GM12801 (cell line): Measurements from ENCODE around the gene MAFF.

ENCODE experiments used
- TF ChIP-seq, protein P1 (sequence below): IDR thresholded peaks from one replicate; pipeline ENCODE4 v1.5.1; 2011; ENCODE audit warnings: control low read depth; ENCODE audit not compliant: insufficient read length; ENCODE audit errors: extremely low read depth

Gene MAFF

DNA sequence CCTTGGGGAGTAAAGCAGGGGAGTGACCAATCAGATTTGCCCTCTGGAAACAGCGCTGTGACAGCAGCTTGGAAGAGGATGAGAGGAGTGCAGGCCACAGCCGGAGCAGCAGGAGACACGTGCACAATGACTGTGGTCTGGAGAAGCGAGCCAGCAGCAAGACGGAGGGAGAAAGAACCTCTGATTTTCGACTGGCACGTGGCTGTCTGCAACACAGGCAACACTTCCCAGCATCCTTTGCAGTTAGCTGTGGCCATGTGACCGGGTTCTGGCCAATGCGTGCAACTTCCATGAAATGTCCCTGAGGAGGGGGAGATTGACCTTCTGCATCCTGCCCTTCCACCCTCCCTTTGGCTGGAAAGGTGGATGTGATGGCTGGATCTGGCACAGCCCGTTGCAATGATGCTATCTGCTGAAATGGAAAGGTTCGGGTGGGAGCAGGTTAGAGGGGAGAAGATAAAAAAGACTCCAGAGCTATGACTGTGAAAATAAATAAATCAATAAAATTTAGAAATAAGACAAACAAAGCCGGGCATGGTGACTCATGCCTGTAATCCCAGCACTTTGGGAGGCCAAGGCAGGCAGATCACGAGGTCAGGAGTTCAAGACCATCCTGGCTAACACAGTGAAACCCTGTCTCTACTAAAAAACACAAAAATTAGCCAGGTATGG is 35.7 kb upstream of the MAFF start:
- TF ChIP-seq, protein P1, sequence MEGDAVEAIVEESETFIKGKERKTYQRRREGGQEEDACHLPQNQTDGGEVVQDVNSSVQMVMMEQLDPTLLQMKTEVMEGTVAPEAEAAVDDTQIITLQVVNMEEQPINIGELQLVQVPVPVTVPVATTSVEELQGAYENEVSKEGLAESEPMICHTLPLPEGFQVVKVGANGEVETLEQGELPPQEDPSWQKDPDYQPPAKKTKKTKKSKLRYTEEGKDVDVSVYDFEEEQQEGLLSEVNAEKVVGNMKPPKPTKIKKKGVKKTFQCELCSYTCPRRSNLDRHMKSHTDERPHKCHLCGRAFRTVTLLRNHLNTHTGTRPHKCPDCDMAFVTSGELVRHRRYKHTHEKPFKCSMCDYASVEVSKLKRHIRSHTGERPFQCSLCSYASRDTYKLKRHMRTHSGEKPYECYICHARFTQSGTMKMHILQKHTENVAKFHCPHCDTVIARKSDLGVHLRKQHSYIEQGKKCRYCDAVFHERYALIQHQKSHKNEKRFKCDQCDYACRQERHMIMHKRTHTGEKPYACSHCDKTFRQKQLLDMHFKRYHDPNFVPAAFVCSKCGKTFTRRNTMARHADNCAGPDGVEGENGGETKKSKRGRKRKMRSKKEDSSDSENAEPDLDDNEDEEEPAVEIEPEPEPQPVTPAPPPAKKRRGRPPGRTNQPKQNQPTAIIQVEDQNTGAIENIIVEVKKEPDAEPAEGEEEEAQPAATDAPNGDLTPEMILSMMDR, result no peak

DNA sequence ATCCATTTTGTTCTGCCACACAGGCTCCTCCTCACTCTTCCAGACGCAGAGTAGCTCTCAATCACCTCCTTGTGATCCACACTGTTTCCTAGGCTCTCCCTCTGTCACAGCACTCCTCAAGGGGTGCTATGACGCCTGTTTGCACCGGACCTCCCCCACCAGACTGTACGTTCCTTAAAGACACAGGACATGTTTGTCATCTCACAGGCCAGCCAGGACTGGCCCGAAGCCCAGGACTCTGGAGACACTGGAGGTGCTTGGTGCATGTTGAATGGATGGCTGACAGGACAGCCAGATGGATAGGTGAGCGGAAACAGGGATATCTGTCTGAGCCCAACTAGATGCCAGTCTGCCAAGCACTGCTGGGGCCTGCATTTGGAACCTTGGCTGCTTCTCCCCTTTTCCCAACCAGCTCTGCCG is 33.8 kb upstream of the MAFF start:
- TF ChIP-seq, protein P1, result no peak

DNA sequence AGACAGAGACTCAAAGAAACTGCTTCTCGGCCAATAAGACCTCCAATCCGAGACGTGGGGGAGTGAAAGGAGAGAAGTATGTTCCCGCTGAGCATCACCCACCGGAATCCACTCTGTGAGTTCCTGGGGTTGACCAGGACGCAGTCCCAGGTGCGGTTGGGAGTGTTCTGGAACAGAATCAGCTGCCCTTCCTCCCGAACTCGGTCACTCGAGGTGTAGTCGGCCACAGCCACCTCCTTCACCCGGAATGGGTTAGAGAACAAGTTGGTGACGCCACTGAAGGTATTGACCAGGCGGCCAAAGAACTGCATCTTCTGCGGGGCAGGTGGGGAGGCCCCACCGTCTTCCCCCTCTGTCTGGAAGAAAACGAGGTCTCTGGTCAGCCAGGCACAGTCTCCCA is 32.7 kb upstream of the MAFF start:
- TF ChIP-seq, protein P1, result no peak

DNA sequence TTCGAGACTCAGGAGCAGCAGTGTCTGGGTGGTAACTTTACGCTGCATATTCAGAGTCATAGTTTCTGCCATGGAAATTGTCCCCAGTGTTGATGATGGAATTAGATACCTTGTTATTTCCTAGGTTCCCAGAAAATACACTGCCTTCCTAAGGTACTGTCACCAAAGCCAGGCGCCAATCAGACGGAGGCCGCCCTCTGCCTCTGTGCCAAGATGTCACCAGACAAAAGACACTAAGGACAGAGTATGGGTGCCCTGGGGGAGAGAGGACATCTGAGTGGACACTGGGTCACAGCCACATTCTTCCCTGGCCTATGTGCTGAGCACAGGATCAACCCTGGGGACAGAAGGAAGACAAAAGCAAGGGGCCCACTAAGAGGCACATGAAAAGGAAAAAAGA is 31.3 kb upstream of the MAFF start:
- TF ChIP-seq, protein P1, result no peak

DNA sequence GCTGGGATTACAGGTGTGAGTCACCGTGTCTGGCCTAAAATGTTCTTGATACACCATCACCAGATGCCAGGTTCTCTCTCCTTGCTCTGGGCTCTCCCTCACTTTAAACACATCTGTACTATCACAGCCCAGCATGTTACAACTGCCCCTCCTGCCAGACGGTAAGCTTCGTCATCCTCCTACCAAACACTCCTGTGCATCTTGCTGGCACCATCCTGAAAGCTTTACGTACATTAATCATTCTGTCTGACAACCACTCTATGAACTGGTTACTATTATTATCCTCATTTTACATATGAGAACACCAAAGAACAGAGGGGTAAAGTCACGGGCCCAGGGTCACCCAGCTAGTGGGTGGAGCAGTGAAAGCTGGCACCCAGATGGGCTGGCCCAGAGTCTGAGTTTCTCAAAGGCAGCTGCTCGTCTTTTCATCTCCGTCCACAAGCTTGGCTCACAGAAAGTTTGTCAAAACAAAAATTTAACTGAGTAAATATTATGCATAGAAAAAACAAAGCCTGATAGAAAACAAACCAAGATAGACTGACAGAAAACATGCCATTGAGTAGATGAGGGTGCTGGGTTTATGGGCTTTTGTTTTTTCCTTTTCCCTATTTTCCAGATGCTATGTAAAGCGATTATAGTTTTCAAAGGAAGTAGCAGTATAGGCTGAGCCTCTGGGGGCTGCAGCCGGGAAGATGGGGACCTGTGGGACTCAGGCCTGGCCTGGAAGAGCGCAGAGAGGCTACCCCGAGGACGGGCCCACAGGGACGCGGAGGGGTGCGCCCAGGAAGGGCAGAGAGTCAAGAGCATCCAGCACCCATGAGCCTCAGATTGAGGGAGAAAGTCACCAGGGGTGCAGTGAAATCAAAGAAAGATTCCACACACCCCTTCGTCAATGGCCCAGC is 29.6 kb upstream of the MAFF start:
- TF ChIP-seq, protein P1, result no peak

DNA sequence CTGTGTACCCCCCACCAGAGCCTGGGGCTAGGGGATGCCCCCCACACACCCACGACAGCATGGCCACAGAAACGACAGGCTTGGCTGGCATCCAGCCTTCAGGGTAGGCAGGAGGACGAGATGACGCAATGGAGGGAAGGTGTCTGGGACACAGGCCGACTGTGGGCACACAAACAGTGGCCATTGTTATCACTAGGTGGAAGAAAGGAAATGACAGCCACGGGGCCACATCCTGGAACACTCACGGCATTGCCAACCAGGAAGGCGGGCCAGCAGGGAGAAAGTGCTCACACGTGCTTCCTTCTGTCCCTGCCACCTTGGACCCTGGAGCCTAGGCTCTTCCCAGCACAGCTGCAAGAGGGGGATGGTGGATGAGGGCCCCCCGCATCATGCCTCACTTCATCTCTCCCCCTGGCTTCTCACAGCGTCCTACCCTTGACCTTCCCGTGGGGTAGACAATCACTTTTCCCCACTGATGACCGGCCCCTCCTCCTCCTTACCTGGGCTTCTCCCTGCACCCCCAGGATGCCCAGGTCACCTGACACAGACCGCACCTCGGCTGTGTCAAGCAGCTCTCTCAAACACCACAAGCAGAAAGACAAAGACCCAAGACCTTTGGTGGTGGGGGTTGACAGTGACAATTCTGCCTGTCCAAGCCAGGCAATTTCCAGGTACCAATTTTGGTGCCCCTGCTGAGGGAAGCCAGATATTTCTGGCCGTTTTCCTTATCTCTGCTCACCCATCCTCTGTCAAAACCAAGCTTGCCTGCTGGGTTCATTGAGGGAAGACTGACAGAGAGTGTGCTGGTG is 28.8 kb upstream of the MAFF start:
- TF ChIP-seq, protein P1, result no peak

DNA sequence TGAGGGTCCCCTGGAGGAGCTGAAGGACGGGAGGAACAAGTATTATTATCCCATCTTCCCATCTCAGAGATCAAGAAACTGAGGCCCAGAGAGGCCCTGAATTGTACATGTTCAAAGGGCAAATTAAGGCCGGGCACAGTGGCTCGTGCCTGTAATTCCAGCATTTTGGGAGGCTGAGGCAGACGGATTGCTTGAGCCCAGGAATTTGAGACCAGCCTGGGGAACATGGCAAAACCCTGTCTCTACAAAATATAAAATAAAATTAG is 28.2 kb upstream of the MAFF start:
- TF ChIP-seq, protein P1, result no peak
